Midbrain (tissue), 1 donor: Measurements from ENCODE around the gene FZD4.
"Not testable (repeated sequence)": the region's sequence is repeated elsewhere in the genome, so short reads cannot be mapped to it uniquely, and the experiment has no call there.

Experiments used
- DNase-seq: peaks from one replicate; lab custom pipeline; 2025; lab: John Stamatoyannopoulos, UW

FZD4 gene

GRCh38 chr11:86937193-86937806 lies 17.9 kb downstream of the FZD4 start:
- not testable (repeated sequence) for DNase-seq

GRCh38 chr11:86934926-86935579 lies 20.1 kb downstream of the FZD4 start:
- DNase-seq: no peak

- DNase-seq: no peak
Measured at GRCh38 chr11:86934582-86934900, 20.7 kb downstream of the FZD4 start.

- DNase-seq: no peak
Measured at GRCh38 chr11:86933891-86934581, 21.2 kb downstream of the FZD4 start.

- no peak for DNase-seq
Measured at GRCh38 chr11:86932924-86933875, 22.0 kb downstream of the FZD4 start.

GRCh38 chr11:86932259-86932585 lies 23.0 kb downstream of the FZD4 start:
- DNase-seq: no peak

- no peak for DNase-seq
Measured at GRCh38 chr11:86931548-86932258, 23.5 kb downstream of the FZD4 start.

GRCh38 chr11:86930957-86931547 lies 24.1 kb downstream of the FZD4 start:
- DNase-seq: no peak

- no peak for DNase-seq
Measured at GRCh38 chr11:86926975-86927374, 28.2 kb downstream of the FZD4 start.

- no peak for DNase-seq
Measured at GRCh38 chr11:86923999-86924766, 31.0 kb downstream of the FZD4 start.

GRCh38 chr11:86922225-86922624 lies 33.0 kb downstream of the FZD4 start:
- DNase-seq: no peak

GRCh38 chr11:86919557-86920210 lies 35.5 kb downstream of the FZD4 start:
- DNase-seq: peak; percentile 45

- DNase-seq: no peak
Measured at GRCh38 chr11:86918973-86919372, 36.2 kb downstream of the FZD4 start.

GRCh38 chr11:86918496-86918895 lies 36.7 kb downstream of the FZD4 start:
- DNase-seq: no peak

GRCh38 chr11:86917589-86917988 lies 37.6 kb downstream of the FZD4 start:
- DNase-seq: no peak

- DNase-seq: no peak
Measured at GRCh38 chr11:86916330-86916729, 38.9 kb downstream of the FZD4 start.

- DNase-seq: not testable (repeated sequence)
Measured at GRCh38 chr11:86915850-86916249, 39.3 kb downstream of the FZD4 start.

GRCh38 chr11:86914865-86915519 lies 40.2 kb downstream of the FZD4 start:
- DNase-seq: no peak

- no peak for DNase-seq
Measured at GRCh38 chr11:86912238-86912637, 43.0 kb downstream of the FZD4 start.

- no peak for DNase-seq
Measured at GRCh38 chr11:86910592-86910991, 44.6 kb downstream of the FZD4 start.
